GM06990 (cell line): ENCODE results near the gene RMC1.

Experiments
- DNase-seq: peaks from one replicate; pipeline ENCODE4 v3.0.0-alpha.2; 2011; ENCODE audit not compliant: insufficient read length; ENCODE audit errors: extremely low read depth
- H3K27me3 ChIP-seq: replicated peaks from 2 replicates; pipeline ENCODE4 v1.6.0; 2011; ENCODE audit warnings: low read length; ENCODE audit not compliant: control insufficient read depth, insufficient read depth
- H3K36me3 ChIP-seq: 2 replicates; pipeline ENCODE4 v1.5.1; 2011; ENCODE audit warnings: low read length; ENCODE audit not compliant: control insufficient read depth, insufficient read depth
- H3K4me3 ChIP-seq: replicated peaks from 2 replicates; pipeline ENCODE4 v1.5.1; 2011; ENCODE audit warnings: low read depth, mild to moderate bottlenecking, control low read depth, low read length
- TF ChIP-seq, protein P1 (sequence below): IDR thresholded peaks from 2 replicates; pipeline ENCODE4 v1.5.1; 2011; ENCODE audit warnings: low read length, control low read depth, mild to moderate bottlenecking, inconsistent platforms; ENCODE audit not compliant: insufficient read depth, poor library complexity, severe bottlenecking

Gene RMC1

DNA sequence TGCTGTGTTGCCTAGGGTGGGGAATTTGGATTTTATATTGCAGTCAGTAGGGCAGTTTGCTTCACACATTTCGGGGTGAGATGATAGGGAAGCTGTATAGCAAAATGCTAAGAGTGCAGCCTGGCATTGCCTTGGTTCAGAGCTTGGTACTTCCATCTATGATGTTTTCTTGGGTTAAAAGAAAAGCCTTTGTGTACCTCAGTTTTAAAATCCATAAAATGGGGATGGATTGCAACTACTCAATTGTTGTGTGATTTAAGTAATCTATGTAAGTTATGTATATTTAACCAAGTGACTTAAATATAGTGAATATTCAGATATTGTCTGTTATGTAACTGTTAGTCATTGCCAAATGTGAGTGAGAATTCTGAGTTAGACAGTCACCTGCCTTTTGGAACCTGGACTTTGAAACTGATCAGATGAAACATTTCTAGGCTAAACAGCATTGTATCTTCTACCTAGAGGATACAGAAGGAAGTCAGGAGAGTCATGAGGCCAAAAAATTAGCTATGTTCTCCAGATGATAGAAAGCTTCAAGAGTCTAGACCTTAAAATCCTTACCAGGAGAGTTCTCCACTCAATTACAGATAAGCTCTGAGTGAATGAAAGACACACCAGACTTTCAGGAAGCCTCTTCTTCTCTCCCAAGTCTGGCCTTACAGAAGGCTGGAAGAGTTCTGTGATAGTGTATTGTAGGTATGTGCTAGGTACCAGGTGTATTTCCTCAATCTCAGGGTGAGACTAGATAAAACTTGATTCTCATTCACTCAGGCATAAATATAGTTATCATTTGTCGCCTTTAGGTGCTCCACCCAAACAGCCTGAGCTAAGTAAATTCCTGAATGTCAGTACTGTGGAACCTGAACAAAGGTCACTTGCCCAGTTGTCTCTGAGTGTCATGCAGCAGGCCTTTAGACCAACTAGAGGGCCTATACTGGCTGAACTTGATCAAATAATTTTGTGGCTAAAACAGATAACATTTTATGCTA lies 42.7 kb upstream of the RMC1 start:
- H3K4me3 ChIP-seq = no peak overlapping the region
- no peak for DNase-seq
- peaks cover 5% of the 10 kb centered on the region for H3K36me3 ChIP-seq
- TF ChIP-seq, protein P1, sequence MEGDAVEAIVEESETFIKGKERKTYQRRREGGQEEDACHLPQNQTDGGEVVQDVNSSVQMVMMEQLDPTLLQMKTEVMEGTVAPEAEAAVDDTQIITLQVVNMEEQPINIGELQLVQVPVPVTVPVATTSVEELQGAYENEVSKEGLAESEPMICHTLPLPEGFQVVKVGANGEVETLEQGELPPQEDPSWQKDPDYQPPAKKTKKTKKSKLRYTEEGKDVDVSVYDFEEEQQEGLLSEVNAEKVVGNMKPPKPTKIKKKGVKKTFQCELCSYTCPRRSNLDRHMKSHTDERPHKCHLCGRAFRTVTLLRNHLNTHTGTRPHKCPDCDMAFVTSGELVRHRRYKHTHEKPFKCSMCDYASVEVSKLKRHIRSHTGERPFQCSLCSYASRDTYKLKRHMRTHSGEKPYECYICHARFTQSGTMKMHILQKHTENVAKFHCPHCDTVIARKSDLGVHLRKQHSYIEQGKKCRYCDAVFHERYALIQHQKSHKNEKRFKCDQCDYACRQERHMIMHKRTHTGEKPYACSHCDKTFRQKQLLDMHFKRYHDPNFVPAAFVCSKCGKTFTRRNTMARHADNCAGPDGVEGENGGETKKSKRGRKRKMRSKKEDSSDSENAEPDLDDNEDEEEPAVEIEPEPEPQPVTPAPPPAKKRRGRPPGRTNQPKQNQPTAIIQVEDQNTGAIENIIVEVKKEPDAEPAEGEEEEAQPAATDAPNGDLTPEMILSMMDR = no peak
- no peaks in the 10 kb centered on the region for H3K27me3 ChIP-seq

DNA sequence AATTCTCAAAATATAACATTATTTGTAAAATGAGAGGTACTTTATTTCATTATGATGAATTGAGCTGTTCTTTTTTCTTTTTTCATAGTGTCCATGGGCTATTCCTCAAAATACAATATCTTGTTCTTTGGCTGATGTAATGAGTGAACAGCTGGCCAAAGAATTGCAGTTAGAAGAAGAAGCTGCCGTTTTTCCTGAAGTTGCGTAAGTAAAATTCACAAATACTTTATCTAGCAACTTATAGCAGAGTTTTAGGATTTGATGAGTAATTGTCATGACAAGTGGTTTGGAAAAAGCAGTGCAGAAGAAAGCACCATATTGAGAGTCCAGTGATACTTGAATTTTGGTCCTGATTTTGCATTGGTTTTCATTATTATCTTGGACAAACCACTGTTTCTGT lies 40.4 kb upstream of the RMC1 start:
- Histone ChIP-seq H3K36me3 (peaks cover 10% of the 10 kb centered on the region), H3K27me3 (no peaks in the 10 kb centered on the region), H3K4me3 (no peak overlapping the region)
- no peak for DNase-seq
- TF ChIP-seq, protein P1 = no peak

DNA sequence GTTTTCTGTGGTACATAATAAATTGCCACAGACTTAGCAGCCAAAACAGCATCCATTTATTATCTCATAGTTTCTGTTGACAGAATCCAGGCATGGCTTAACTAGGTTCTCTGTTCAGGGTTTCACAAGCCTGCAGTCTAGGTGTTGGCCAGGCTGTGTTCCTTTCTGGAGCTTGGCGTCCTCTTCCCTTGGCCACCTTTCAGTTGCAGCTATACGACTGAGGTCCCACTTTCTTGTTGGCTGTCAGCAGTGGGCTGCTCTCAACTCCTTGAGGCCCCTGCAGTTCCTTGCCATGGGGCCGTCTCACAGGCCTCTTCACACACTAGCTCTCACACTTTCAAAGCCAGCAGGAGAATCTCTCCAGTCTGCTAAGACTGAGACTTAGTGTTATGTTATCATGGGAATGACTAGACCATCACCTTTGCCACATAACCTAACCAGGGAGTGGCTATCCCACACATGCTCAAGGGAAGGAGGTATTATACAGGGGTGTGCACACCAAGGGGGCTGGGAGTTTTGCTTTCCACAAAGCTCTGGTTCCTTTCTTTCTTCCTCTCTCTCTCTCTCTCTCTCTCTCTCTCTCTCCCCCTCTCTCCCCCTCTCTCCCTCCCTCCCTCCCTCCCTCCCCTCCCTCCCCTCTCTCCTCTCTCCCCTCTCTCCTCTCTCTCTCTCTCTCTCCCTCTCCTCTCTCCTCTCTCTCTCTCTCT lies 34.4 kb upstream of the RMC1 start:
- DNase-seq = no peak
- H3K36me3 ChIP-seq = peaks cover 21% of the 10 kb centered on the region
- H3K4me3 ChIP-seq = no peak overlapping the region
- no peaks in the 10 kb centered on the region for H3K27me3 ChIP-seq
- TF ChIP-seq, protein P1 = no peak

DNA sequence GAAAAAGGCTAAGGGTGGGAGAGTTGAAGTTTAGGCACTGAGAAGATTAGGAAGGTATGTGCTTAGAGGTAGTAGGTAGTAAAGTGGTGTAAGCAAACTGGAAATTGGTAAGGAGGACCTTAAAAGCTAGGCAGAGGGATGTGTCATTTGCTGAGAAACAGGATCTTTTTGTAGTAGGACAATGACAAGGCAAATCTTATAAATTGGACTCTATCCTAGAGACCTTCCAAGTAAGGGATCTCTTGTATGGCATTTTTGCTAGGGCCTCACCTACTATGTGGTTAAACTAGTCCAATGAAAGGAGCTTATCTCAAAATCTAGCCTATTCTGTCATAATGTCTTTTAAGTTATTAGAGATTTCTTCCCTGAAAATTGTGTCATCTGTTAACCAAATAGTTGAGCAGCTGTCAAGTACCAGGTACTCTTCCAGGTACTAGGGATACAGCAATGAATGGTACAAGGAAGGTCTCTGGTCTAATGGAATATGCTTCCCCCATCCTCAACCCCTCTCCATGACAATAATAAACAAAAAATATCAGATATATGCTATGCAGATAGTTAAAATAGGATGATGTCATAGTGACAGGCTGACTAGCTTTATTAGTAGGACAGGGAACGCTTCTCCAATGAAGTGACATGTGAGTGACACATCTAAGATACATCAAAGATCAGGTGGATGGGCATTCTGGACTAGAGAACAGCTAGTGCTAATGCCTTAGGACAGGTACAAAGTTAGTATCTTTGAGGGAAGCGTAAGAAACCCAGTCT lies 32.5 kb upstream of the RMC1 start:
- no peak for DNase-seq
- Histone ChIP-seq H3K4me3 (no peak overlapping the region), H3K27me3 (no peaks in the 10 kb centered on the region), H3K36me3 (peaks cover 21% of the 10 kb centered on the region)
- TF ChIP-seq, protein P1 = no peak

DNA sequence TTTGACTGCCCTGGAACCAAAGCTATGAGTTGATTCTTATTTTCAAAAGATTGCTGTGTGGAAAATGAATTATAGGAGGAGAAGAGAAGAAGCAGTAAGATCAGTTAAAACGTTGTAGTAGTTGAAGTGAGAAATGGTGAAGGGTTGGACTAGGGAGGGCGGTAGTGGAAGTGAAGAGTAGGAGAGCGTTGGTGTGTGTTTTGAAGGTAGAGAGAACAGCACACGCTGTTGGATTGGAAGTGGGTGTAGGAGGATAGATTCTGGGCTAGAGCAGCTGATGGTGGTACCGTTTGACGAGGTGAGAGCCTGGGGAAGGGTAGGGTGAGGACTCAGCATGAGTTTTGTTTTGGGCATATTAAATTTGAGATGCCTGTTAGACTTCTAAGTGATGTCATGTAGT lies 31.8 kb upstream of the RMC1 start:
- DNase-seq = no peak
- no peak overlapping the region for H3K4me3 ChIP-seq
- no peaks in the 10 kb centered on the region for H3K27me3 ChIP-seq
- peaks cover 18% of the 10 kb centered on the region for H3K36me3 ChIP-seq
- TF ChIP-seq, protein P1 = no peak
